GM21390 (cell line): ENCODE measurements around the gene PTGDR2.

Source experiments
- ATAC-seq: cut with Tn5 transposase; IDR thresholded peaks from one replicate; pipeline ENCODE4 v1.9.1; 2021; ENCODE audit not compliant: unreplicated experiment

The PTGDR2 gene

GRCh38 chr11:60813324-60813723 lies 42.4 kb downstream of the PTGDR2 start:
- no peak for ATAC-seq

GRCh38 chr11:60810569-60810968 lies 45.2 kb downstream of the PTGDR2 start:
- ATAC-seq, result no peak

- ATAC-seq, result no peak
These were observed 45.6 kb downstream of the PTGDR2 start for GRCh38 chr11:60810151-60810550.

GRCh38 chr11:60809691-60810090 lies 46.1 kb downstream of the PTGDR2 start:
- no peak for ATAC-seq

- ATAC-seq, result no peak
These were observed 46.5 kb downstream of the PTGDR2 start for GRCh38 chr11:60809249-60809648.

- ATAC-seq, result no peak
These were observed 52.3 kb downstream of the PTGDR2 start for GRCh38 chr11:60803273-60803936.

- ATAC-seq, result no peak
These were observed 54.6 kb downstream of the PTGDR2 start for GRCh38 chr11:60801194-60801593.
